Activated T-cell treated with anti-CD3 and anti-CD28 coated beads for 1 hour (primary cell): ENCODE results near the gene P2RY12.

Experiments
- DNase-seq: peaks from one replicate; pipeline ENCODE4 v3.0.0-alpha.2; 2020; ENCODE audit warnings: low read depth

Gene P2RY12

GRCh38 chr3:151384741-151385174 is at the start of gene P2RY12:
Gene P2RY12, minus strand, starts transcription at chr3:151384753. Its CDS starts 45,908 bp downstream, at chr3:151338845.
- no peak for DNase-seq

- no peak for DNase-seq
Observed at GRCh38 chr3:151432616-151433372, 48.2 kb upstream of the P2RY12 start.

- no peak for DNase-seq
Observed at GRCh38 chr3:151431940-151432339, 47.4 kb upstream of the P2RY12 start.

GRCh38 chr3:151430821-151431484 is 46.4 kb upstream of the P2RY12 start:
- no peak for DNase-seq

GRCh38 chr3:151428386-151428785 is 43.8 kb upstream of the P2RY12 start:
- DNase-seq: no peak

- no peak for DNase-seq
Observed at GRCh38 chr3:151426341-151426657, 41.7 kb upstream of the P2RY12 start.

- no peak for DNase-seq
Observed at GRCh38 chr3:151425627-151426340, 41.2 kb upstream of the P2RY12 start.

GRCh38 chr3:151423091-151423490 is 38.5 kb upstream of the P2RY12 start:
- no peak for DNase-seq

GRCh38 chr3:151421938-151422337 is 37.4 kb upstream of the P2RY12 start:
- no peak for DNase-seq

GRCh38 chr3:151419806-151420205 is 35.3 kb upstream of the P2RY12 start:
- DNase-seq: no peak

GRCh38 chr3:151415289-151415688 is 30.7 kb upstream of the P2RY12 start:
- no peak for DNase-seq

- DNase-seq: no peak
Observed at GRCh38 chr3:151412989-151413388, 28.4 kb upstream of the P2RY12 start.

- DNase-seq: no peak
Observed at GRCh38 chr3:151410891-151411559, 26.5 kb upstream of the P2RY12 start.

- no peak for DNase-seq
Observed at GRCh38 chr3:151407928-151408327, 23.4 kb upstream of the P2RY12 start.

- DNase-seq: no peak
Observed at GRCh38 chr3:151404316-151404715, 19.8 kb upstream of the P2RY12 start.

GRCh38 chr3:151403246-151403645 is 18.7 kb upstream of the P2RY12 start:
- no peak for DNase-seq

- DNase-seq: no peak
Observed at GRCh38 chr3:151402349-151402748, 17.8 kb upstream of the P2RY12 start.

GRCh38 chr3:151400341-151400740 is 15.8 kb upstream of the P2RY12 start:
- DNase-seq: no peak

- no peak for DNase-seq
Observed at GRCh38 chr3:151398895-151399294, 14.3 kb upstream of the P2RY12 start.

- DNase-seq: no peak
Observed at GRCh38 chr3:151395806-151396205, 11.3 kb upstream of the P2RY12 start.

GRCh38 chr3:151394611-151395010 is 10.1 kb upstream of the P2RY12 start:
- no peak for DNase-seq

GRCh38 chr3:151393941-151394340 is 9.4 kb upstream of the P2RY12 start:
- no peak for DNase-seq
